Loucy (cell line): ENCODE data around the gene ZSWIM8.

ENCODE experiments used
- CTCF ChIP-seq: fragments of 200-600 bp; sonication (generic); conservative IDR thresholded peaks from 2 replicates; pipeline ENCODE4 v1.5.1; 2014; ENCODE audit warnings: mild to moderate bottlenecking, antibody characterized with exemption, low read length
- EZH2phosphoT487 ChIP-seq: fragments of 200-600 bp; IDR thresholded peaks from 2 replicates; pipeline ENCODE4 v1.6.1; 2018; ENCODE audit warnings: antibody characterized with exemption, mild to moderate bottlenecking, moderate library complexity, borderline replicate concordance

GRCh38 chr10:73756183-73756582 is 29.2 kb upstream of the ZSWIM8 start:
- TF ChIP-seq EZH2phosphoT487 (no peak), CTCF (no peak)
